Measurements from ENCODE around the gene MRPL58. TPM values are rescaled to one million over a fixed set of nuclear protein-coding genes. Genes with fewer than 3 reads are reported as not detected.

The MRPL58 gene
- total and polyA plus RNA-seq, 10 of the 15 experiments (the other 5 are each of a cell fraction or from before 2014, with no cell fraction given) = 23.0 to 64.3 (median 51.9) TPM

DNA sequence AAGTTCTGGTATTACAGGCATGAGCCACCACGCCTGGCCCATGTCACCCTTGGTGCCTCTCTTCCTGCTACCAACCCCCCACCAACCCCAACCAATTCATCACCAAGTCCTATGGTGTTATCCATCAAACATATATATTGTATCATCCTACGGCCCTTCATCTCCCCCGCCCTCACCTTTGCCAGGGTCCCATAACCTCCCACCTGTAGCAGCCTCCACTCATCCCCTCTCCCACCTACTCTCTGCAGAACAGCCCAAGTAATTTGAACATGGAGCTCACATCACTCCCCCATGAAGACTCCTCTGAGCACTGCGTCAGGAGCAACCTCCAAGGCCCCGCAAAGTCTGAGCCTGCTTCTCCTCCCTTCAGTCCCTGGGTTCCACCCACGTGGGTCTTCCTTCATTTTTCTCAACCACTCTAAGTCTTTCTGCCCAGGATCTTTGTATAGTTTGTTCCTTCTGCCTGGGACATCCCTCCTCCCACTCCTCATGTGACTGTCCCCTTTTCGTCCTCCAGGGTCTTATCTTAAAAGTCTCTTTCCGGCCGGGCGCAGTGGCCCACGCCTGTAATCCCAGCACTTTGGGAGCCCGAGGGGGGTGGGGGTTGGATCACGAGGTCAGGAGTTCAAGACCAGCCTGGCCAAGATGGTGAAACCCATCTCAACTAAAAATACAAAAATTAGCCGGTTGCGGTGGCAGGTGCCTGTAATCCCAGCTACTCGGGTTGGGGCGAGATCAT lies 32.9 kb upstream of the MRPL58 start:
- Histone ChIP-seq H3K4me1 (ENCODE audit: control insufficient read depth, insufficient read depth, low read length) (peaks cover 8% of the 10 kb centered on the region), H2AFZ (ENCODE audit: control insufficient read depth, low read depth, low read length) (no peak overlapping the region), H3K27ac (ENCODE audit: control insufficient read depth, insufficient read depth) (no peak overlapping the region), H3K27me3 (replicated peaks in 1 of 2; ENCODE audit: control insufficient read depth in 2 of 2, insufficient read depth in 2 of 2, low read length in 1 of 2) (peaks cover 0 to 6% of the 10 kb centered on the region in 2 experiments; a peak in 2 of 4 replicates), H3K9me3 (replicated peaks; ENCODE audit: control insufficient read depth, insufficient read depth, low read length) (no peaks in the 10 kb centered on the region), H3K4me2 (ENCODE audit: control insufficient read depth, insufficient read depth) (no peak overlapping the region), H3K36me3 (ENCODE audit: control insufficient read depth in 2 of 2, insufficient read depth in 2 of 2, low read length in 1 of 2) (no peaks in the 10 kb centered on the region), H4K20me1 (ENCODE audit: control insufficient read depth, insufficient read depth) (no peaks in the 10 kb centered on the region), H3K9ac (ENCODE audit: control insufficient read depth, insufficient read depth, low read length) (no peak overlapping the region), H3K79me2 (ENCODE audit: control insufficient read depth, insufficient read depth, low read length) (no peaks in the 10 kb centered on the region), H3K4me3 (no peak overlapping the region)
- ChIA-PET RAD21 (ENCODE audit: unreplicated experiment) (interaction anchor here (1.4 kb wide), 2 partner anchors 19 to 134 kb away, joined by 3 read pairs; no protein-coding TSS in a partner anchor), POLR2A (no interaction called here), CTCF (interaction anchor here (1.2 to 12.7 kb wide), 2 partner anchors 17 to 34 kb away, joined by 3 to 92 read pairs; no protein-coding TSS in a partner anchor), SMC1A (ENCODE audit: uncharacterized antibody, unreplicated experiment) (no interaction called here)
- TF ChIP-seq CBFB (IDR thresholded peaks at IDR 0.05; ENCODE audit: low read depth) (no peak), POU2F2 (IDR thresholded peaks at IDR 0.05; ENCODE audit: borderline replicate concordance, low read depth, low read length) (no peak)
- TF ChIP-seq, protein P1, sequence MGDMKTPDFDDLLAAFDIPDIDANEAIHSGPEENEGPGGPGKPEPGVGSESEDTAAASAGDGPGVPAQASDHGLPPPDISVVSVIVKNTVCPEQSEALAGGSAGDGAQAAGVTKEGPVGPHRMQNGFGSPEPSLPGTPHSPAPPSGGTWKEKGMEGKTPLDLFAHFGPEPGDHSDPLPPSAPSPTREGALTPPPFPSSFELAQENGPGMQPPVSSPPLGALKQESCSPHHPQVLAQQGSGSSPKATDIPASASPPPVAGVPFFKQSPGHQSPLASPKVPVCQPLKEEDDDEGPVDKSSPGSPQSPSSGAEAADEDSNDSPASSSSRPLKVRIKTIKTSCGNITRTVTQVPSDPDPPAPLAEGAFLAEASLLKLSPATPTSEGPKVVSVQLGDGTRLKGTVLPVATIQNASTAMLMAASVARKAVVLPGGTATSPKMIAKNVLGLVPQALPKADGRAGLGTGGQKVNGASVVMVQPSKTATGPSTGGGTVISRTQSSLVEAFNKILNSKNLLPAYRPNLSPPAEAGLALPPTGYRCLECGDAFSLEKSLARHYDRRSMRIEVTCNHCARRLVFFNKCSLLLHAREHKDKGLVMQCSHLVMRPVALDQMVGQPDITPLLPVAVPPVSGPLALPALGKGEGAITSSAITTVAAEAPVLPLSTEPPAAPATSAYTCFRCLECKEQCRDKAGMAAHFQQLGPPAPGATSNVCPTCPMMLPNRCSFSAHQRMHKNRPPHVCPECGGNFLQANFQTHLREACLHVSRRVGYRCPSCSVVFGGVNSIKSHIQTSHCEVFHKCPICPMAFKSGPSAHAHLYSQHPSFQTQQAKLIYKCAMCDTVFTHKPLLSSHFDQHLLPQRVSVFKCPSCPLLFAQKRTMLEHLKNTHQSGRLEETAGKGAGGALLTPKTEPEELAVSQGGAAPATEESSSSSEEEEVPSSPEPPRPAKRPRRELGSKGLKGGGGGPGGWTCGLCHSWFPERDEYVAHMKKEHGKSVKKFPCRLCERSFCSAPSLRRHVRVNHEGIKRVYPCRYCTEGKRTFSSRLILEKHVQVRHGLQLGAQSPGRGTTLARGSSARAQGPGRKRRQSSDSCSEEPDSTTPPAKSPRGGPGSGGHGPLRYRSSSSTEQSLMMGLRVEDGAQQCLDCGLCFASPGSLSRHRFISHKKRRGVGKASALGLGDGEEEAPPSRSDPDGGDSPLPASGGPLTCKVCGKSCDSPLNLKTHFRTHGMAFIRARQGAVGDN (IDR thresholded peaks at IDR 0.05) = no peak
- 52% methylated on average over 17 of the region's 17 CpGs for WGBS (ENCODE audit: insufficient coverage, insufficient replicate concordance, low lambda C conversion rate, missing lambda C conversion rate)
- FAIRE-seq (no peak), ATAC-seq (no peak), DNase-seq (ENCODE audit: low read depth, low spot score) (no peak)
- in situ Hi-C loops (cut with MboI) (no loop called here), intact Hi-C loops (cut with micrococcal nuclease; ENCODE audit: unreplicated experiment) (no loop called here)
- no TSS peak for BruUV-seq (replicated peaks)

All from GM12878 (cell line).